Transverse colon (tissue), 4 donors: Measurements from ENCODE around the gene IGSF21.

Experiments used
- EP300 ChIP-seq: sonication (generic); formaldehyde crosslinking; IDR thresholded peaks from one replicate; pipeline ENCODE4 v1.6.1; 2017; ENCODE audit warnings: antibody characterized with exemption, low read depth
- POLR2A ChIP-seq: fragments of 450-650 bp; IDR thresholded peaks from one replicate; pipeline ENCODE4 v1.6.1; 2016; ENCODE audit warnings: antibody characterized with exemption, mild to moderate bottlenecking, moderate library complexity
- POLR2AphosphoS5 ChIP-seq, 3 donors: sonication (generic); formaldehyde crosslinking; IDR thresholded peaks; one replicate each; pipeline ENCODE4 v1.6.1; 2016; ENCODE audit warnings: antibody characterized with exemption in 3 of 3
- TF ChIP-seq, protein P1 (sequence below), 5 experiments: fragments of 200-600 bp in 3 of 5; fragments of 450-650 bp in 2 of 5; sonication (generic) in 3 of 5; IDR thresholded peaks; 1 replicate in 2 of 5; 2 replicates in 3 of 5; pipeline ENCODE4 v1.5.1; 2016 to 2017; ENCODE audit warnings: antibody characterized with exemption in 5 of 5, inconsistent platforms in 3 of 5, mild to moderate bottlenecking in 2 of 5, moderate library complexity in 1 of 5

GRCh38 chr1:18333220-18333619, 225.6 kb downstream of the IGSF21 start:
- TF ChIP-seq, protein P1, sequence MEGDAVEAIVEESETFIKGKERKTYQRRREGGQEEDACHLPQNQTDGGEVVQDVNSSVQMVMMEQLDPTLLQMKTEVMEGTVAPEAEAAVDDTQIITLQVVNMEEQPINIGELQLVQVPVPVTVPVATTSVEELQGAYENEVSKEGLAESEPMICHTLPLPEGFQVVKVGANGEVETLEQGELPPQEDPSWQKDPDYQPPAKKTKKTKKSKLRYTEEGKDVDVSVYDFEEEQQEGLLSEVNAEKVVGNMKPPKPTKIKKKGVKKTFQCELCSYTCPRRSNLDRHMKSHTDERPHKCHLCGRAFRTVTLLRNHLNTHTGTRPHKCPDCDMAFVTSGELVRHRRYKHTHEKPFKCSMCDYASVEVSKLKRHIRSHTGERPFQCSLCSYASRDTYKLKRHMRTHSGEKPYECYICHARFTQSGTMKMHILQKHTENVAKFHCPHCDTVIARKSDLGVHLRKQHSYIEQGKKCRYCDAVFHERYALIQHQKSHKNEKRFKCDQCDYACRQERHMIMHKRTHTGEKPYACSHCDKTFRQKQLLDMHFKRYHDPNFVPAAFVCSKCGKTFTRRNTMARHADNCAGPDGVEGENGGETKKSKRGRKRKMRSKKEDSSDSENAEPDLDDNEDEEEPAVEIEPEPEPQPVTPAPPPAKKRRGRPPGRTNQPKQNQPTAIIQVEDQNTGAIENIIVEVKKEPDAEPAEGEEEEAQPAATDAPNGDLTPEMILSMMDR (IDR thresholded peaks at IDR 0.05) = no peak
- TF ChIP-seq POLR2AphosphoS5 (IDR thresholded peaks at IDR 0.05) = no peak
- TF ChIP-seq POLR2A = no peak
- TF ChIP-seq EP300 = no peak
